ENCODE measurements around the gene CAPN1. TPM values are rescaled to one million over a fixed set of nuclear protein-coding genes. Genes with fewer than 3 reads are reported as not detected.

The CAPN1 gene
- total RNA-seq, 1 donor from 2014 or later, result 179 TPM

- ATAC-seq, result no peak
- no peak overlapping the region for H3K27ac ChIP-seq
These were observed 36.7 kb downstream of the CAPN1 start for GRCh38 chr11:65218446-65218845.

DNA sequence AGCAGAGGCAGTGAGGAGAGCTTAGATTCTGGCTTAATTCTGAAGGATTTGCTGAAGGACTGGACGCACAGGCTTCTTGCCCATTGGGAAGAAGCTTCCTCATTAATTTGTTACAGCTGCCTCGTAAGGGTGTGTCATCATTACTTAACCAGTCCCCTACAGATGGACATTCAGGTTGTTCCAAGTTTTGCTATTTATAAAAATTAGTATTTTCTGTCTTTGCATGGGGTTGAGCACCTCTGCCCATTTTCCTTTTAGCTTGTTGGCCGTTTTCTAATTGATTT, 38.1 kb downstream of the CAPN1 start:
- H3K9me3 ChIP-seq, result no peaks in the 10 kb centered on the region
- intact Hi-C loops (cut with DNase I), result no loop called here
- H3K36me3 ChIP-seq, result no peaks in the 10 kb centered on the region
- no peak overlapping the region for H3K4me3 ChIP-seq
- DNase-seq, result no peak
- no peaks in the 10 kb centered on the region for H3K27me3 ChIP-seq
- H3K27ac ChIP-seq, result no peak overlapping the region
- TF ChIP-seq CTCF (IDR thresholded peaks at IDR 0.05), result no peak
- no peak for ATAC-seq
- peaks cover 11% of the 10 kb centered on the region for H3K4me1 ChIP-seq

More at GRCh38 chr11:65218446-65218845, 36.7 kb downstream of the CAPN1 start:
- Histone ChIP-seq H3K9me3 (no peaks in the 10 kb centered on the region), H3K4me1 (peaks cover 9% of the 10 kb centered on the region), H3K4me3 (no peak overlapping the region), H3K27me3 (no peaks in the 10 kb centered on the region), H3K36me3 (no peaks in the 10 kb centered on the region)
- intact Hi-C loops (cut with DNase I), result no loop called here
- no peak for TF ChIP-seq CTCF (IDR thresholded peaks at IDR 0.05)
- no peak for DNase-seq

DNA sequence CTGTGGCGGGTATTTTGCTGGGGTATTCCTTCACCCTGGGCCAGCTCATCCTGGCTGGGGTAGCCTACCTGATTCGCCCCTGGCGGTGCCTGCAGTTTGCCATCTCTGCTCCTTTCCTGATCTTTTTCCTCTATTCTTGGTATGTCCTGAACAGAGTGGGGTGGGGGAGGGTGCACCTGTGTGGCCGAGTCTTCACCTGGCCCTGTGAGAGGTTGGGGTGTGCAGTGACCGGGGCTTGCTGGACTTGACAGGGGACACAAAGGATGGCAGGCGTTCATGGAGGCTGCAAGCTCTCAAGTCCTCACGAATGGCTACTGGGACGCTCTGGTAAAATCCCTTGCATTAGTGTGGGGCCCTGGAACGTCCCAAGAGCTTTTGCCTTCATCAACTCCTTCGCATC, 39.3 kb downstream of the CAPN1 start:
- no peak for TF ChIP-seq CTCF (IDR thresholded peaks at IDR 0.05)
- H3K4me1 ChIP-seq, result peaks cover 22% of the 10 kb centered on the region
- intact Hi-C loops (cut with DNase I), result no loop called here
- H3K27me3 ChIP-seq, result no peaks in the 10 kb centered on the region
- no peak overlapping the region for H3K27ac ChIP-seq
- no peaks in the 10 kb centered on the region for H3K9me3 ChIP-seq
- ATAC-seq (no peak), DNase-seq (no peak)
- no peaks in the 10 kb centered on the region for H3K36me3 ChIP-seq
- H3K4me3 ChIP-seq, result no peak overlapping the region

DNA sequence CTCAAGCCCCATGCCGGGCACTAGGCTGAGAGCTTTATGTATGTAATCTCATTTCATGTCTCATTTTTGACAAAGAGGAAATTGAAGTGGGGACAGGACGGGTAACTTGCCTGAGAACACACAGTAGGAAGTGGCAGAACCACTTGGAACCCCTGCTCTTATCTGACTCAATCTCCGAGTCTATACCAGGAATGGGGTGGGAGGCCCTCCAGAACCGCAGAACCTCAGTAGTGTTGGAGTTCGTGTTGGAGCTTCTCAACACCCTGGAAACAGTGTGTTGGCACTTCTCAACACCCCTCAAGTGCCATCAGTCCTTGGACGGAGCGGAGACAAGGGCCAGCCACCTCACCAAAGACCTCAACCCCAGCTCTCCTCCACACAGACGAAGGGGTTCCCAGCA, 41.3 kb downstream of the CAPN1 start:
- no peak for TF ChIP-seq CTCF (IDR thresholded peaks at IDR 0.05)
- Histone ChIP-seq H3K36me3 (no peaks in the 10 kb centered on the region), H3K27me3 (no peaks in the 10 kb centered on the region), H3K4me1 (peaks cover 25% of the 10 kb centered on the region), H3K4me3 (no peak overlapping the region), H3K27ac (no peak overlapping the region), H3K9me3 (no peaks in the 10 kb centered on the region)
- ATAC-seq (peak; percentile 54), DNase-seq (no peak)
- intact Hi-C loops (cut with DNase I), result no loop called here

GRCh38 chr11:65224930-65225278, 43.2 kb downstream of the CAPN1 start:
- peak; percentile 89 for ATAC-seq
- H3K27ac ChIP-seq, result peak overlapping the region; percentile 42
- DNase-seq, result peak; percentile 79

More at GRCh38 chr11:65224930-65225278, 43.2 kb downstream of the CAPN1 start:
- H3K4me1 ChIP-seq, result peaks cover 25% of the 10 kb centered on the region
- H3K4me3 ChIP-seq, result no peak overlapping the region
- no peaks in the 10 kb centered on the region for H3K27me3 ChIP-seq
- no peaks in the 10 kb centered on the region for H3K36me3 ChIP-seq
- no peaks in the 10 kb centered on the region for H3K9me3 ChIP-seq
- TF ChIP-seq CTCF (IDR thresholded peaks at IDR 0.05), result no peak
- intact Hi-C loops (cut with DNase I), result no loop called here
